ENCODE measurements around the gene TCEANC2.
"Not testable (repeated sequence)": the region's sequence is repeated elsewhere in the genome, so short reads cannot be mapped to it uniquely, and the experiment has no call there.

TCEANC2 gene

DNA sequence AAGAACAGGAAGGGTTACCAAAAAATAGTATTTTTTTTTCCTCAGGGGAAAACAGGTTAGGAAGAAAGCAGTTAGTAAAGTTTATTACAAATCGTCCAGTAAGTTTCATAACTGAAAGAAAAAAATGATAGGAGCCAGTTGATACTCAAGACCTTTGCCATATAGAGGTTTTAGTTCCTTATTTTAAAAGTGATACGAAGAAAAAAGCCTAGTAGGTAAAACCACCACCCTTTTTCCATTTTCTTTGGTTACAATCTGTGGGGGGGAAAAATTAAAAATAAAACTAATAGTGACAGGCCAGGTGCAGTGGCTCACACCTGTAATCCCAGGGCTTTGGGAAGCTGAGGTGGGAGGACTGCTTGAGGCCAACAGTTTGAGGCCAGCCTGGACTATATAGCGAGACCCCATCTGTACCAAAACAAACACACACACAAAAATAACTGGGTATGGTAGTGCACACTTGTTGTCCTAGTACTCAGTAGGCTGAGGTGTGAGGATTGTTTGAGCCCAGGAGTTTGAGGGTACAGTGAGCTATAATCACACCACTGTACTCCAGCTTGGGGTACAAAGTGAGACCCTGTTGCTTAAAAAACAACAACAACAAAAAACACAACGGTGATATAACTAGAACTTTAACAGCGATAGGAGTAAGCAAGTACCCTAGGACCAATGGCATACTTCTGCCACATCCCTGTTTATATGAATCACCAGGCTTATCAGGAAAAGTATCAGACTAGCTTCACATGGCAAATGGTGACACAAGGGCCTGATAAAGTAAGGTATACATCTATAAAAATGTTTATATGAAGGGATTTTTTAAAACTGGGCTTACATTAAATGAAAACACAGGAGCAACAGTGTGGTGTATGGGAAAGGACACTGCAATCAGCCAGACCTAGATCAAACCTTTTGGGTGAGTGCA lies 5.8 kb upstream of the TCEANC2 start:
- DNase-seq (ENCODE audit: low spot score), result no peak
- in situ Hi-C loops (cut with MboI; ENCODE audit: low pct_unique_long_range_greater_than_20kb, low sequenced_read_pairs, unreplicated experiment), result no loop called here
- TF ChIP-seq, protein P1, sequence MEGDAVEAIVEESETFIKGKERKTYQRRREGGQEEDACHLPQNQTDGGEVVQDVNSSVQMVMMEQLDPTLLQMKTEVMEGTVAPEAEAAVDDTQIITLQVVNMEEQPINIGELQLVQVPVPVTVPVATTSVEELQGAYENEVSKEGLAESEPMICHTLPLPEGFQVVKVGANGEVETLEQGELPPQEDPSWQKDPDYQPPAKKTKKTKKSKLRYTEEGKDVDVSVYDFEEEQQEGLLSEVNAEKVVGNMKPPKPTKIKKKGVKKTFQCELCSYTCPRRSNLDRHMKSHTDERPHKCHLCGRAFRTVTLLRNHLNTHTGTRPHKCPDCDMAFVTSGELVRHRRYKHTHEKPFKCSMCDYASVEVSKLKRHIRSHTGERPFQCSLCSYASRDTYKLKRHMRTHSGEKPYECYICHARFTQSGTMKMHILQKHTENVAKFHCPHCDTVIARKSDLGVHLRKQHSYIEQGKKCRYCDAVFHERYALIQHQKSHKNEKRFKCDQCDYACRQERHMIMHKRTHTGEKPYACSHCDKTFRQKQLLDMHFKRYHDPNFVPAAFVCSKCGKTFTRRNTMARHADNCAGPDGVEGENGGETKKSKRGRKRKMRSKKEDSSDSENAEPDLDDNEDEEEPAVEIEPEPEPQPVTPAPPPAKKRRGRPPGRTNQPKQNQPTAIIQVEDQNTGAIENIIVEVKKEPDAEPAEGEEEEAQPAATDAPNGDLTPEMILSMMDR (IDR thresholded peaks at IDR 0.05; ENCODE audit: extremely low read depth, insufficient read depth, missing control alignments), result no peak

DNA sequence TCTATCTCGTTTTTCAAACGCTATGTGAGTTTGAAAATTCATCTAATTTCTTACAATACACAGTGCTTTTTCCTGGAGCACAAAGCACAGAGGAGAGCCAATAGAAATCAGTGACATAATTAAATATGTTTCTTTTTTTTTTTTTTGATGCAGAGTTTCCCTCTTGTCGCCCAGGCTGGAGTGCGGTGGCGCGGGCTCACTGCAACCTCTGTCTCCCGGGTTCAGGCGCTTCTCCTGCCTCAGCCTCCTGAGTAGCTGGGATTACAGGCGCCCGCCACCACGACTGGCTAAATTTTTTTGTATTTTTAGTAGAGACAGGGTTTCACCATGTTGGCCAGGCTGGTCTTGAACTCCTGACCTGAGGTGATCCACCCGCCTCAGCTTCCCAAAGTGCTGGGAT lies 3.0 kb upstream of the TCEANC2 start:
- in situ Hi-C loops (cut with MboI; ENCODE audit: low pct_unique_long_range_greater_than_20kb, low sequenced_read_pairs, unreplicated experiment), result not testable (repeated sequence)

DNA sequence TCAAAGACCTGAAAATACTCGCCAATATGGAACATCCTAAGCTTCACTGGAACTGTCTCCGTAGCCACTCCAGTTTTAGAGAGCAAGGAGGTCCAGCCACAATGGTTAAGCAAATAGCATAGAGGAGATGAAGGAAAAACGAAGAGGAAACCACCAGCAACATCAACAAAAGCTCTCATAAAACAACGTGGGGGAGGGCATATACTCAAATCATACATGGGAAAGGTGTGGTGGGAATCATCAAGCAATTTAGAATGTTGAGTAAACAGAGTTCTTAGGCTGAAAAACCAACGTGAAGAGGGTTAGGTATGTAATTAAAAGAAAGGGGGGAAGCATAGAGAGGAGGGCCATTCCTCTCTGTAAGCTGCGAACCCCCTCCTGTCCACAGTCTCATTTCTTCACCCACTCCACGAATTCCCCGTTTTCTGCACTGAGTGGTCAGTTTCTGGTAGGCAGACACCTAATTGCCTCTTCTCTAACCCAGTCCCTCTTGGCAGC lies 1.4 kb upstream of the TCEANC2 start:
- TF ChIP-seq, protein P1 (IDR thresholded peaks at IDR 0.05; ENCODE audit: extremely low read depth, insufficient read depth, missing control alignments), result no peak

More for the DNA sequence above, 3.0 kb upstream of the TCEANC2 start:
- not testable (repeated sequence) for DNase-seq (ENCODE audit: low spot score)

DNA sequence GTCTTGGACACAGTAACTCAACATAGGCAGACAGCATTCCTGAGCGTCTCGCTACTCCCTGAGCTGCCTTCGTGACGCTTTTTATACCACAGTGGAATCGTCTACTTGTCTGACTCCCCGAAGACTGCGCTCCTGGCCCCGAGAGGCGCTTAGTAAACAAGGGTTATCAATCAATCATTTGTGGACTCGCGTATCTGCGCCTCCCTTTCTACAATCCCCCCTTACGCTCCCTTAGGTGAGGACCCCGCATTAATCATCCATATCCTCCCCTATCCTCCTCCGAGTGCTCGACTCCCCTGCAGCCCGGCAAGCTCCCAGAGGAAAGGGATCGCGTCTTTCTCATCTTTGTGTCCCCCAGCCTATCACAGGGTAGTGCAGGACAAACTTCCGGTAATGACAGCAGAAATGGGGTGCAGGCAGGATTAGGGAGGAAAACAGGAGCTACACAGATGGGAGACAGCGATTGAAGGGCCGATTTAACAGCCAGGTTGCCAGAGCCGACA lies 926 bp upstream of the TCEANC2 start:
- TF ChIP-seq, protein P1 (IDR thresholded peaks at IDR 0.05; ENCODE audit: extremely low read depth, insufficient read depth, missing control alignments), result no peak
- DNase-seq (ENCODE audit: low spot score), result peak; percentile 21
- in situ Hi-C loops (cut with MboI; ENCODE audit: low pct_unique_long_range_greater_than_20kb, low sequenced_read_pairs, unreplicated experiment), result no loop called here

More for the DNA sequence above, 1.4 kb upstream of the TCEANC2 start:
- in situ Hi-C loops (cut with MboI; ENCODE audit: low pct_unique_long_range_greater_than_20kb, low sequenced_read_pairs, unreplicated experiment), result no loop called here
- no peak for DNase-seq (ENCODE audit: low spot score)

DNA sequence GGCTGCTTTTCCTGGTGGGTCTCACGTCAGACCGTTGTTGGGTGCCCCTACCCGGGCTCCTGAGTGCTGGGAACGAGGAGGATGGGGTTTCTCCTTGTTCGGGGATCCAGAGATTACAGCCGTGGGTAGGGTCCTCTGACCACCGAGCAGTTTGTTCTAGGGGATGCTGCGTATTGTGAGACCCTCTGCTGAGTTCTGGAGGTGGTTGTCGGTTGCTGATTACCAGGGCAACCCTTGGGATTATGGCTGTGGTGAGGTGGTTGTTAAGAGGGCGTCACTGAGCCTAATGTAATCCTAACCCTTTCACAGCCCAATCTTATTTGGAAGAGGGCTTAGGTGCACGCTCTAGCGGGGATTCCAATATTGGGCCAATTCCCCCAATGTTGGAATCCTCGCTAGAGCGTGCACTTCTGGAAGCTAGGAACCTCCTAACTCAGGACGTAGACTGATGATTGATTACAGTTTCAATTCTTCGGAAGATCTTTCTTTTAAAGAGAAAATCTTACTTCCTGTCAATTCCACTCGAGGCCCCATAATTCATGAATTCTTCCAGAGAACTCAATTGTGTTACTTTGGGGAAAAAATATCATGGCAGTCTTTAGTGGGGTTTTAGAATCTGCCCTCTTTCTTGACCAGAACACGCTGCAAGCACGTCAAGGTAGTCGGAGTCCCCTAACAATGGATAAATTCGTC lies 483 bp downstream of the TCEANC2 start:
- no peak for DNase-seq (ENCODE audit: low spot score)
- in situ Hi-C loops (cut with MboI; ENCODE audit: low pct_unique_long_range_greater_than_20kb, low sequenced_read_pairs, unreplicated experiment), result no loop called here
- TF ChIP-seq, protein P1 (IDR thresholded peaks at IDR 0.05; ENCODE audit: extremely low read depth, insufficient read depth, missing control alignments), result no peak

DNA sequence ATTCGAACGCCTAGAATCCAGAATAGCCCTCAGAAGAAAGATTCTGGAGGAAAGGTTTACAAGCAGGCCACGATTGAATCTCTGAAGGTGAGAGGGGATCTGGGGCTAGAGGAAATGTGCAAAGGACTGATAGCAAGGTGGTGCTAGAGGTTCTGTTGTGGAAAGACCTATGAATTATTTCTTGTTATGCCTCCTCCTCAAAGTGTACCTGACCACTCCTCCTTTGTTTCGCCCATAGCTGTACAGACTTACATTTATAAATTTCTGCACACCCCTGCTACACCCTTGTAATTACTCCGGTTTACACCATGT lies 986 bp downstream of the TCEANC2 start:
- peak; percentile 14 for DNase-seq (ENCODE audit: low spot score)
- TF ChIP-seq, protein P1 (IDR thresholded peaks at IDR 0.05; ENCODE audit: extremely low read depth, insufficient read depth, missing control alignments), result peak; percentile 25
- in situ Hi-C loops (cut with MboI; ENCODE audit: low pct_unique_long_range_greater_than_20kb, low sequenced_read_pairs, unreplicated experiment), result no loop called here

DNA sequence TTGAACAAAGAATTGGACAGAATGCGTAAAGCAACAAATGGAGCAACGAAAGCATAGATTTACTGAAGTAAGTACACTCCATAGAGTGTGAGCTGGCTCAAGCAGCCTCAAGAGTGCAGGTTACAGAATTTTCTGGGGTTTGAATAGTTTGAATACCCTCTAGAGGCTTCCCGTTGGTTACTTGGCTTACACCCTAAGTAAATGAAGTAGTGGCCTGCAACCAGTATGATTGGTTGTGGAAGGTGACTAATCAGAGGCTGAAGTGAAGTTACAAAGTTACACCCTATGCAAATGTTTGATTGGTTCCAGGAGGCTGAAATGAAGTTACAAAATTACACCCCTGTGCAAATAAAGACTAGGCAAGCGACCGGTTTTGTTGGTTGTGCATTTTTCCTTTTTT lies 10.9 kb downstream of the TCEANC2 start:
- TF ChIP-seq, protein P1 (IDR thresholded peaks at IDR 0.05; ENCODE audit: extremely low read depth, insufficient read depth, missing control alignments), result no peak
- in situ Hi-C loops (cut with MboI; ENCODE audit: low pct_unique_long_range_greater_than_20kb, low sequenced_read_pairs, unreplicated experiment), result no loop called here
- DNase-seq (ENCODE audit: low spot score), result no peak
